ENCODE results near the gene PELI1. TPM values are rescaled to one million over a fixed set of nuclear protein-coding genes. Genes with fewer than 3 reads are reported as not detected.

Gene PELI1
- total RNA-seq, 6 experiments from 2014 or later = 1.9 to 4.9 (median 2.8) TPM

GRCh38 chr2:64165706-64166105 is 21.5 kb upstream of the PELI1 start:
- Mint-ChIP-seq H3K27me3 (ENCODE audit: insufficient read depth) (peaks cover 6% of the 10 kb centered on the region), H3K9me3 (no peaks in the 10 kb centered on the region), H3K4me3 (no peak overlapping the region), H3K36me3 (ENCODE audit: low read depth) (no peaks in the 10 kb centered on the region), H3K4me1 (ENCODE audit: low read depth) (no peaks in the 10 kb centered on the region), H3K27ac (no peak overlapping the region)
- TF ChIP-seq CTCF (IDR thresholded peaks at IDR 0.05) = no peak
- DNase-seq = no peak

DNA sequence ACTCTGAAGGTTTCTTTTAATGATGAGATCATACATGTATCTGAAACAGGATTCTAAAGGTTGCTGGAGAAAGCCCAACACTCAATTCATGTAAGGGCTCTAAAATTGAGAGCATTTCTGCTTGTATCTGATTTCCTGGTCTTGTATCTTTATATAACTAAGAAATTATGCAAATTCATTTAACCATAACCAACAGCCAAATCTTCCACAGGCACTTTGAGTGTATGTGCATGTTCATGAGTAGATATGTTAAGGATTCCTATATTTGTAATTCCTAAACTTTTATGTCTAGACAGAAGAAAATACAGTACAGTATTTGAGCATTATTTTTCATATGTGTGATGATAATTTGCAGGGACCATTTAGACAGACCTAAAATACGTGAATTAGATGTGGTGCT is 20.4 kb upstream of the PELI1 start:
- Mint-ChIP-seq H3K9me3 (no peaks in the 10 kb centered on the region), H3K4me3 (no peak overlapping the region), H3K27me3 (ENCODE audit: insufficient read depth) (peaks cover 9% of the 10 kb centered on the region), H3K4me1 (ENCODE audit: low read depth) (no peaks in the 10 kb centered on the region), H3K36me3 (ENCODE audit: low read depth) (no peaks in the 10 kb centered on the region), H3K27ac (no peak overlapping the region)
- no peak for TF ChIP-seq CTCF (IDR thresholded peaks at IDR 0.05)
- DNase-seq = no peak

DNA sequence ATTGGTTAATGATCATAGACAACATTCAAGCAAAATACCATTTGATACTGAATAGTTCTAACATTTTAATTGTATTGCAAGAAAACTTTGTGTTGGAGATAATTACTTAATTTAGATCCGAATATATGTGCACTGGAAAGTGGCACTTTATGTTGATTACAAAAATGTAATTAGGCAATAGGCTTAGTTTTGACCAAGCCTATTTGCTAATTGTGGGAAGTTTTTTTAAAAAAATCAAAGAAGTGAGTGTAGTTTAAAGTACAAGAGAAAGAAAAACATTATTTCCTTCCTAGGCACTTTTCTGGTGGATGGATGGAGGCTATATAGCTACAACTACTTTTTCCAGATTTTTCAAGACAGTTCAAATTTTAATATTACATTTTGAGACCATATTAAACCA is 18.3 kb upstream of the PELI1 start:
- no peak for TF ChIP-seq CTCF (IDR thresholded peaks at IDR 0.05)
- no peaks in the 10 kb centered on the region for H3K36me3 Mint-ChIP-seq (ENCODE audit: low read depth)
- H3K9me3 Mint-ChIP-seq = no peaks in the 10 kb centered on the region
- no peak overlapping the region for H3K4me3 Mint-ChIP-seq
- H3K4me1 Mint-ChIP-seq (ENCODE audit: low read depth) = no peaks in the 10 kb centered on the region
- peaks cover 16% of the 10 kb centered on the region for H3K27me3 Mint-ChIP-seq (ENCODE audit: insufficient read depth)
- H3K27ac Mint-ChIP-seq = no peak overlapping the region
- no peak for DNase-seq

- Mint-ChIP-seq H3K36me3 (ENCODE audit: low read depth) (no peaks in the 10 kb centered on the region), H3K4me1 (ENCODE audit: low read depth) (no peaks in the 10 kb centered on the region), H3K27me3 (ENCODE audit: insufficient read depth) (peaks cover 32% of the 10 kb centered on the region), H3K4me3 (no peak overlapping the region), H3K27ac (no peak overlapping the region), H3K9me3 (no peaks in the 10 kb centered on the region)
- no peak for TF ChIP-seq CTCF (IDR thresholded peaks at IDR 0.05)
- no peak for DNase-seq
Observed at GRCh38 chr2:64157792-64158191, 13.6 kb upstream of the PELI1 start.

DNA sequence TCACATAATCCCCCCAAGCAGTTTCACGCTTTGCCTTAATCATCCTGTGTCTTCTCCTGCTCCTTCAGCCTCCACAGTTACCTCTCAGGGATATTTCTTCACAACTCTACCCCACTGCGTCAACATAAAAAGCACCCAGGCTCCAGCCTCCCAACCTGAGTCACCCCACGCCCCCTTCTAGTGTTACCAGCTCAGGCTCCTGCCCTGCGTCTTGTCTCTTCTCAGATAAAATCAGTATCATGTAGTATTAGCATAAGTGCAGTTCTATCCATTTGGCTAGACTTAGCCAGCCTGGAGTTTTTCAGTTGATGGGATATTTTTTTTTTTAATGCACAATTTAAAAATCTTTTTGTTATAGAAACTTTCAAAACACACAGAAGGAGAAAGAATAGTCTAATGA is 9.6 kb upstream of the PELI1 start:
- DNase-seq = no peak
- Mint-ChIP-seq H3K4me3 (no peak overlapping the region), H3K27me3 (ENCODE audit: insufficient read depth) (peaks cover 23% of the 10 kb centered on the region), H3K9me3 (no peaks in the 10 kb centered on the region), H3K27ac (no peak overlapping the region), H3K36me3 (ENCODE audit: low read depth) (no peaks in the 10 kb centered on the region), H3K4me1 (ENCODE audit: low read depth) (no peaks in the 10 kb centered on the region)
- no peak for TF ChIP-seq CTCF (IDR thresholded peaks at IDR 0.05)

DNA sequence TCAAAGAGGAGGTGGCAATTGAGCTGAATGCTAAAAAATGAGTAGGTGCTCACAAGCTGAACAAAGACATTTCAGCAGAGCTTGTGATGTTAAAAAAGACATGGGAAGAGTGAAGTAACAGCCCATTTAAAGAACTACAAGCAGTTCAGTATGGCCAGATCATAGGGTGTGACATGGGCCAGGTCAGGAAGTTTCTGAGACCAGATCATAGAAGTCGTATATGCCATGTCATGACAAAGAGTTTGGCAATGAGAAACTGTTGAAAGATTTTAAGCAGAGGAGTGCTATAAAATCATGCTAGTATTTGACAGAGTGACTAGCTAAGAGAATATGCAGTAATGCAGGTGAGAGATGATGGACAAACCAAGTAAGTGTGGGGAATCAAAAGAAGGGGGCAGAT is 7.3 kb upstream of the PELI1 start:
- DNase-seq = no peak
- H3K4me1 Mint-ChIP-seq (ENCODE audit: low read depth) = no peaks in the 10 kb centered on the region
- no peaks in the 10 kb centered on the region for H3K36me3 Mint-ChIP-seq (ENCODE audit: low read depth)
- no peak for TF ChIP-seq CTCF (IDR thresholded peaks at IDR 0.05)
- no peaks in the 10 kb centered on the region for H3K9me3 Mint-ChIP-seq
- peaks cover 17% of the 10 kb centered on the region for H3K27me3 Mint-ChIP-seq (ENCODE audit: insufficient read depth)
- no peak overlapping the region for H3K4me3 Mint-ChIP-seq
- H3K27ac Mint-ChIP-seq = no peak overlapping the region

Data from HFFc6 (cell line).